ENCODE data around the gene C18orf32.
"Not testable (repeated sequence)": the region's sequence is repeated elsewhere in the genome, so short reads cannot be mapped to it uniquely, and the experiment has no call there.

The C18orf32 gene

DNA sequence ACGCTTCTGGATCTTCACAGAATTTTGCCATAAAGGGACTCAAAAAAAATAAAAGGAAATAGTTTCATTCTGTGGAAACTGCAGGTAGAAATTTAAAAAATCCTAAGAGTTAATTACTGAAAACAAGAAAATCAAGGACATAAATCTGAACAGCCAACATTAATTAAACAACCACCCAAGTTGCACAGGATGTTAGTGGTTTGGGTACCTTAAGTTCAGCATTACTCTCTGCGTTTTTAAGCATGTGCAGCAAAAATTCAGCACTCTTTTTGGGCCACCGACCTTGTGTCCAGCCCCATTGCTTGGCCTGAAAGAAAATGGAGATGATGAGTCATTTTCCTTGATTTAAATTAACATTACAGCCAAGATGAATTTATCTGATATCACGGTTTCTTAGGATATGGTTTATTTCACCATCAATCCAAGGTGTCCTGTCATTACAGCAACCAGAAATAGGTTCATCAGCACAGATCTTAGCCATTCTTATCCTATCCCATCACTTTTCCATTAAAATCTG lies 3.3 kb upstream of the C18orf32 start:
- Mint-ChIP-seq H3K27ac (peak overlapping the region; percentile 99), H3K4me1 (ENCODE audit: low read depth) (peaks cover 53% of the 10 kb centered on the region), H3K36me3 (peaks cover 28% of the 10 kb centered on the region), H3K9me3 (ENCODE audit: low read depth) (no peaks in the 10 kb centered on the region), H3K27me3 (no peaks in the 10 kb centered on the region), H3K4me3 (peak overlapping the region; percentile 96)

DNA sequence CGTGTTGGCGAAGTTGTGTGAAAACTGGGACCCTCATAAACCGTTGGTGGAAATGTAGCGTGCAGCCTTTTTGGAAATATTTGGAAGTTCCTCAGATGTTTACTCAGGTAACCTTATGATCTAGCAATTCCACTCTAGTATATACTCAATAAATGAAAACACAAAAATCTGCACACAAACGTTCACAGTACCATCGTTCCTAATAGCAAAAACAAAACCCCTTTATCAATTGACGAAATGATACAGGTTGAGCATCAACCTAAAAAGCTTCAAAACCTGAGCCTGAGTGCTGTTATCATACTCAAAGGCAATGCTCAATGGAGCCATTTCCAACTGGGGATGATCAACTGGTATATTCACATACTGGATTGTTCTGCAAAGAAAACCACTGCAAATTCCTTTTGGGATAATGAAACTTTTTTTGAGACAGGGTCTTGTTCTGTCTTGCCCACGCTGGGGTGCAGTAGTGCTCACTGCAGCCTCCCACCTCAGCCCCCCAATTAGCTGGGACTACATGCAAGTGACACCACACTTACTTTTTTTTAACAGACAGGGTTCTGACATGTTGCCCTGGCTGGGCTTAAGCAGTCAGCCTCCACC lies 777 bp upstream of the C18orf32 start:
- Mint-ChIP-seq H3K27ac (peak overlapping the region; percentile 96), H3K36me3 (peaks cover 28% of the 10 kb centered on the region), H3K4me3 (peak overlapping the region; percentile 96), H3K9me3 (ENCODE audit: low read depth) (no peaks in the 10 kb centered on the region), H3K4me1 (ENCODE audit: low read depth) (peaks cover 65% of the 10 kb centered on the region), H3K27me3 (no peaks in the 10 kb centered on the region)

DNA sequence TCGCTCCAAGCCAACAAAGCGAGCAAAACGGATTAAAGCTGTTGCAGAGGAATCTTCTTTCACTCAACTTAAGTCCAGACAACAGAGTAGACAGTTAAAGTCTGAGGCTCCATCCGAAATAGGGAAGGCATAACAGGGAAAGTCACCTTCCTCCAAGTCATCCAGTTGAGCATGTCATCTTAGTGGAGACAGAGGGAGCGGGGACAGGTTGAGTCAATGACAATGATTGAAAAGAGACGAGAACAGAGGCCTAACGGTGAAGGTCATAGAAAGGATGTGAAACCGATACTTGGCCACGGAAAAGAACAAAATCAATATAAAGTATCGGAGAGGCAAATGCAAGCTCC lies 455 bp downstream of the C18orf32 start:
- no peaks in the 10 kb centered on the region for H3K27me3 Mint-ChIP-seq
- H3K36me3 Mint-ChIP-seq: peaks cover 28% of the 10 kb centered on the region
- H3K4me3 Mint-ChIP-seq: peak overlapping the region; percentile 96
- H3K9me3 Mint-ChIP-seq (ENCODE audit: low read depth): no peaks in the 10 kb centered on the region
- H3K27ac Mint-ChIP-seq: peak overlapping the region; percentile 96
- peaks cover 68% of the 10 kb centered on the region for H3K4me1 Mint-ChIP-seq (ENCODE audit: low read depth)

DNA sequence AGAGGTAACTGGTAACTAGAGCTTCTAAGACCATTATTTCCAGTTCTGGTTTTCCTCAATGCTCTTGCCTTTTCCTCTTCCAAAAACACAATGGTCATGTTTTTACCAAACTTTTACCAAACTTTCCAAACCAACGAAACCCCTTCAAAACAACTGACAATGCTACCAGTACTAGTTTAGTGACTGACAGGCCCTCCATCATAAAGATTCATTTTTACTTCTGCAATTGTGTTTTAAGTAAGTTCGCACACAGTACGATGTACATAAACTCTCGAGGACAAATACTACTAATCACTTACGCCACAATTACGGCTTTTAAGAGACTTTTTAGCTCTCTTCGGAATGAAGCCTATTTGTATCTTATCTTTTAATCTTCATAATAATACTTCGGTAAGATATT lies 900 bp downstream of the C18orf32 start:
- peaks cover 25% of the 10 kb centered on the region for H3K36me3 Mint-ChIP-seq
- H3K4me3 Mint-ChIP-seq: peak overlapping the region; percentile 96
- peaks cover 65% of the 10 kb centered on the region for H3K4me1 Mint-ChIP-seq (ENCODE audit: low read depth)

DNA sequence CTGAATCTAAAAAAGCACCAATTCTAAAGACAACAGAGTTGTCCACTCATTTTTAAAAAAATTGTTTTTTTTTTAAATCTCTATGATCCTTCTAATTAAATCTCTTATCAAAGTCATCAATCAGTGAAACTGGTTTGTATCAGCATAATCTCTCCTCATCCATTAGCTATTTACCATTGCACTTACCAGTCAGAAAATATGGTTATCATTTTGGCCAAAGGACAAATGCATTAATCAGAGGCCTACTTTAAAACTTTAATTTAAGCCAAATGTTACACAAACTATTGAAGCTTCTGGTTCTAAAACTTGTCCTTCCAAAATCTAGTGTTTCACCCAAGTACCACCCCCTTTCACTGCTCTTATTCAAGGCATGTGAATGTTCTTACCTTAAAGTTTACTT lies 3.8 kb downstream of the C18orf32 start:
- peaks cover 42% of the 10 kb centered on the region for H3K4me1 Mint-ChIP-seq (ENCODE audit: low read depth)
- no peaks in the 10 kb centered on the region for H3K9me3 Mint-ChIP-seq (ENCODE audit: low read depth)
- H3K27me3 Mint-ChIP-seq: no peaks in the 10 kb centered on the region
- H3K4me3 Mint-ChIP-seq: no peak overlapping the region
- peak overlapping the region; percentile 28 for H3K27ac Mint-ChIP-seq
- H3K36me3 Mint-ChIP-seq: peaks cover 10% of the 10 kb centered on the region

More for the DNA sequence above, 900 bp downstream of the C18orf32 start:
- Mint-ChIP-seq H3K9me3 (ENCODE audit: low read depth) (no peaks in the 10 kb centered on the region), H3K27me3 (no peaks in the 10 kb centered on the region), H3K27ac (peak overlapping the region; percentile 96)

DNA sequence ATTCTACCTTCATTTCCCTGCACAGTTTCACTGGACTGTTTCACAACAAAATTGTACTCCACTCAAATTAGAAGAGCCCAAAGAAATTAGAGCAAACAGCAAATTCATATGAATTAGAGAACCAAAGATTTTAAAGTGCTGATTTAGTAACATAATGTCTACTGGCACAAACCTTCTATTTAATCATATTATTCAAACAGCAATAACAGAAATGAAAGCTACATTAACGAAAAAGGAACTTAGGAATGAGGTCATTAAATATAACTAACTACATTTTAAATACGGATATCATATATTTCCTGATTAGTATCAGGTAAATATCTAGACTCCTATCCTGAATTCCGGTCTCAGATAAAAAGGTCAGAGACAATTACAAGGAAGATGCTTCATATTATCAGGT lies 5.1 kb downstream of the C18orf32 start:
- no peaks in the 10 kb centered on the region for H3K27me3 Mint-ChIP-seq
- H3K4me1 Mint-ChIP-seq (ENCODE audit: low read depth): peaks cover 32% of the 10 kb centered on the region
- peak overlapping the region; percentile 31 for H3K27ac Mint-ChIP-seq
- H3K36me3 Mint-ChIP-seq: peaks cover 8% of the 10 kb centered on the region
- H3K4me3 Mint-ChIP-seq: no peak overlapping the region
- H3K9me3 Mint-ChIP-seq (ENCODE audit: low read depth): no peaks in the 10 kb centered on the region

DNA sequence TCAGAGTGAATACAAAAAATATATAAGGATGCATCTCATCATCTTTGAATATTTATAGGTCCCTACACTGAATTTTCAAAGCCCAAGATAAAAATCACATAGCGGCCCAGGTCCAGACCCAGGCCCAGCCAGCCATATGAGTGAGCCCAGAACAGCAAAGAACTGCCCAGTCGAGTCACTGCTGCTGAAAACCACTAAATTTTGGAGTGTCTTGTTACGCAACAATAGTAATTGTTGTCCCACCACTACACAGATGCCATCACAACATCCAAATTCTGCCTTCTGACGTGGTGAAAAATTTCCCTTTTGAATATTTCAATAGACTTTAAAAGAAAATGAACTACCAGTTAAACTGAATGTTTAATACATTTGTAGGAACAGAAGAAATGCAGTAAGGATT lies 5.7 kb downstream of the C18orf32 start:
- H3K27me3 Mint-ChIP-seq: no peaks in the 10 kb centered on the region
- no peak overlapping the region for H3K27ac Mint-ChIP-seq
- peaks cover 8% of the 10 kb centered on the region for H3K36me3 Mint-ChIP-seq
- no peak overlapping the region for H3K4me3 Mint-ChIP-seq
- H3K9me3 Mint-ChIP-seq (ENCODE audit: low read depth): no peaks in the 10 kb centered on the region
- peaks cover 33% of the 10 kb centered on the region for H3K4me1 Mint-ChIP-seq (ENCODE audit: low read depth)

DNA sequence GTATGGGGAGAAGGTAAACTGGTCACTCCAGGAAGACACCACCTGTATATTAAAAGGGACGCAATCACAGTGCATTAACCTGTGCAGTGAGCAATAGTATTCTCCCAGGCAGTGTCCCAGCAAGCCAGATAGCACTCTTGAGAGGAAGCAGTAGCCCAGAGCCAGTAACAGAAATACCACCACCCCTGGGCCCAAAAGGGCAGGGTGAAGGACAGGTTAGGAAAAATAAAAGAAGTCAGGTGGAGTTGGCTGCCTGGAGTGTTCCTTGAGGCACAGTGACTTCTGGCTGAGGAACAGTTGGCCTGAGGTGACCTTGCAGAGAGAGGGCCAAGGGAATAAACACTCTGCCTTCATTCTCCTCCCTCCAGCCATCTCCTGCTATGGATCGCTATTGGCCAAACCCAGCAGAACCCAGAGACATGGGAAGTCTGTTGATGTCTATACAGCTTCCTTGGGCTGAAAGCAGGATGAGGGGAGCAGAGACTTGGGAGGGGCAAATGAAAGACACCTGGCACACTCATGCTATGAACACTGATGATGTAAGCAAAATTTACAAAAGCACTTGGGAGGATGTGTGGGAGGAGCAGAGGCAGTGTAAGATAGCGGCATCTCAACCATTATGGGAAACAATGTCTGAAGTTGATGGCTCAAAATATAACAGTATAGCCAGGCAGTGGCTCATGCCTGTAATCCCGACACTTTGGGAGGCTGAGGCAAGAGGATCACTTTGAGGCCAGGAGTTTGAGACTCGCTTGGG lies 7.5 kb downstream of the C18orf32 start:
- H3K27ac Mint-ChIP-seq: peak overlapping the region; percentile 55
- no peaks in the 10 kb centered on the region for H3K9me3 Mint-ChIP-seq (ENCODE audit: low read depth)
- peaks cover 8% of the 10 kb centered on the region for H3K36me3 Mint-ChIP-seq
- no peaks in the 10 kb centered on the region for H3K27me3 Mint-ChIP-seq
- peaks cover 22% of the 10 kb centered on the region for H3K4me1 Mint-ChIP-seq (ENCODE audit: low read depth)
- H3K4me3 Mint-ChIP-seq: no peak overlapping the region

DNA sequence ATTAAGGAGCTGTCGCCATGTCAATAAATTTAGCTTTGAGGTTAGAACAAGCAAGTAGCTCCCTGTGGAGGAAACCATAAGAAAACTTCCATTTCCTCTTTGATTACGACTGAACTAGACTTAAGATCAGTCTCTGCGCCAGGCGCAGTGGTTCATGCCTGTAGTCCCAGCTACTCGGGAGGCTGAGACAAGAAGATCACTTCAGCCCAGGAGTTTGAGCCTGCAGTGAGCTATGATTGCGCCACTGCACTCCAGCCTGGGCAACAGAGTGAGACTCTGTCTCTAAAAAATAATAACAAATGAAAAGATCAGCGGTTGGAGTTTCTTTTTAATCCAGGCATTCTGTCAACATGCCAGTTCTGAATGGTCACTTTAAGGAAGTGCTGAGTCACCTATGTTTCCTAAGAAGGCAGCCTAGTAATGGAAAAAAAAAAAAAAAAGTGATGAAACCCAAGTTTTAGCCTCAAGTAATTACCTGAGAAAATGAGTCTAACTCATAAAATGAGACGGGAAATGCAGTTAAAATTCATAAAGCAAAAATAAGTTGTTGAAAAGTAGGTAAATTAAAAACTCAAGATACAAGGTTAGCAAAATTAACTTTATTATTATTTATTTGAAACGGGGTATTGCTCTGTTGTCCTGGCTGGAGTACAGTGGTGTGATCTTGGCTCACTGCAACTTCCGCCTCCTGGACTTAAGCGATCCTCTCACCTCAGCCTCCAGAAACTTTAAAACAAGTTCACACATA lies 10.2 kb downstream of the C18orf32 start:
- H3K9me3 Mint-ChIP-seq (ENCODE audit: low read depth): no peaks in the 10 kb centered on the region
- no peaks in the 10 kb centered on the region for H3K27me3 Mint-ChIP-seq
- H3K36me3 Mint-ChIP-seq: peaks cover 8% of the 10 kb centered on the region
- no peak overlapping the region for H3K4me3 Mint-ChIP-seq
- peaks cover 11% of the 10 kb centered on the region for H3K4me1 Mint-ChIP-seq (ENCODE audit: low read depth)
- H3K27ac Mint-ChIP-seq: peak overlapping the region; percentile 16

DNA sequence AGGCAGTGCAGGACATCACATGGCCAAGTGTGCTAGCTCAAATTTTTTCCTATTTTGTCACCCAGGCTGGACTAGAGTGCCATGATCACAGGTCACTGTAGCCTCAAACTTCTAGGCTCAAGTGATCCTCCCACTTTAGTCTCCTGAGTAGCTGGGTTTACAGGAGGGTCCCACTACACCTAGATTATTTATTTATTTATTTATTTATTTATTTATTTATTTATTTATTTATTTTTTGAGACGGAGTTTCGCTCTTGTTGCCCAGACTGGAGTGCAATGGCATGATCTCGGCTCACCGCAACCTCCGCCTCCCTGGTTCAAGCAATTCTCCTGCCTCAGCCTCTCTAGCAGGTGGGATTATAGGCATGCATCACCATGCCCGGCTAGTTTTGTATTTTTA lies 12.1 kb downstream of the C18orf32 start:
- H3K27me3 Mint-ChIP-seq; H3K36me3 Mint-ChIP-seq; H3K27ac Mint-ChIP-seq; H3K9me3 Mint-ChIP-seq (ENCODE audit: low read depth); H3K4me1 Mint-ChIP-seq (ENCODE audit: low read depth); H3K4me3 Mint-ChIP-seq: not testable (repeated sequence)

DNA sequence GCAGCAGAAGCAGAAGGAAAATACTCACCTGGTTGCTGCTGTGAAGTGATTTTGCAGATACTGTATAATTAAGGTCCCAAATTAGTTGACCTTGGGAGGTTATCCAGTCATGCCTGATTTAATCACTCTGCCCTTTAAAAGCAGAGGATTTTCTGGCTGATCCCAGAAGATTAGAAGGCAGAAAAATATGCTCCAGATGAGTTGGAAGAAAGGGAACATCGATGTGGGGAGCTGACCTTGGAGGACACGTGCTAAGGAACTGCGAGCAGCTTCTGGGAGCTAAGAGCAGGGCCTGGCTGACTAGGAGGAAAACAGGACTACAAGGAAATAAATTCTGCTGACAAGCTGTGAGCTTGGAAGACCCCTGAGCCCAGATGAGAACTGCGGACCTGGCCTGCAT lies 13.3 kb downstream of the C18orf32 start:
- Mint-ChIP-seq H3K27ac (no peak overlapping the region), H3K4me1 (ENCODE audit: low read depth) (peaks cover 6% of the 10 kb centered on the region)

DNA sequence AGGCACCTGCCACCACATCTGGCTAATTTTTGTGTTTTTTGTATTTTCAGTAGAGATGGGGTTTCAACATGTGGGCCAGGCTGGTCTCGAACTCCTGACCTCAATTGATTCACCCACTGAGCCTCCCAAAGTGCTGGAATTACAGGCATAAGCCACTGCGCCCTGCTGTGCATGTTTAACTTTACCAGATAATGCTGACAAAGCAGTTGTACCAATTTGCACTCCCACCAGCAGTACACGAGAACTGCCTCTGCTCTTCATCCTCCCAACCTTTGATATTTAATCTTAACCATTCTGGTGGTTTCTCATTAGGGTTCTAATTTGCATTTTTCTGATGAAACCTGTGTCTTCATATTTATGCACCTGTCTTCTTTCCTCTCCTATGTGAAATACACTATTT lies 14.6 kb downstream of the C18orf32 start:
- Mint-ChIP-seq H3K4me1 (ENCODE audit: low read depth) (peaks cover 6% of the 10 kb centered on the region), H3K36me3 (no peaks in the 10 kb centered on the region), H3K27ac (no peak overlapping the region), H3K9me3 (ENCODE audit: low read depth) (no peaks in the 10 kb centered on the region), H3K27me3 (no peaks in the 10 kb centered on the region), H3K4me3 (no peak overlapping the region)

More for the DNA sequence above, 13.3 kb downstream of the C18orf32 start:
- Mint-ChIP-seq H3K36me3 (no peaks in the 10 kb centered on the region), H3K4me3 (no peak overlapping the region), H3K27me3 (no peaks in the 10 kb centered on the region), H3K9me3 (ENCODE audit: low read depth) (no peaks in the 10 kb centered on the region)

DNA sequence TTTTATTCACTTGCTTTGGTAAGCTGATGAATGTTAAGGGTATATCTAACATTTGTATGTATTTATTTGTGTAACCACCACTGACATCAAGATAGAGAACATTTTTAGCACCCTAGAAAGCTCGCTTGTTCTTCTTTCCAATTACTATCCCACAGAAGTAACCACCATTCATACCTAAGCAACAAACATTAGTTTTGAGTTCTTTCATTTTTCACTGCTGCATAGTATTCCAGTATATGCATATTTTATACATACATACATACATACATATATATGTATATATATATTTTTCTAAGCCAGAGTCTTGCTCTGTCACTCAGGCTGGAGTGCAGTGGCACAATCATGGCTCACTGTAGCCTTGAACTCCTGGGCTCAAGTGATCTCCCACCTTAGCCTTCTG lies 15.5 kb downstream of the C18orf32 start:
- H3K9me3 Mint-ChIP-seq (ENCODE audit: low read depth): no peaks in the 10 kb centered on the region
- no peaks in the 10 kb centered on the region for H3K36me3 Mint-ChIP-seq
- no peak overlapping the region for H3K4me3 Mint-ChIP-seq
- peaks cover 1% of the 10 kb centered on the region for H3K4me1 Mint-ChIP-seq (ENCODE audit: low read depth)
- H3K27me3 Mint-ChIP-seq: no peaks in the 10 kb centered on the region
- no peak overlapping the region for H3K27ac Mint-ChIP-seq

DNA sequence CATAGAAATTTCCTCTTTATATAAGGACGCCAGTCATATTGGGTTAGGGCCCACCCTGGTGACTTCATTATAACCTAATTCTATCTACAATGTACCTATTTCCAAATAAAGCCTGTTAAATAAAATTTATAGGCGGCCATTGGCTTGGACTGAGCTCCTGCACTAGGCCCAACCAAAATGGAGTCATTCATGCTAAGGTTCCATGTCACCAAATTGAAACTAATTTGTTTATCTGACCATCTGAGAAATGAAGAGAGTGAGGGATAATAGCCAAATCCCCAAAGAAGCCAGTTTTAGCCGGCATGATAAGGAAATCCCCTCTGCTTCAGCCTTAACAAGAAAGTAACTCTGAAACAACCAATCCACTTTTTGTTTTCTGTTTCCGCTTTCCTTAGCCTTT lies 19.4 kb downstream of the C18orf32 start:
- H3K9me3 Mint-ChIP-seq (ENCODE audit: low read depth): no peaks in the 10 kb centered on the region
- H3K27ac Mint-ChIP-seq: no peak overlapping the region
- no peaks in the 10 kb centered on the region for H3K27me3 Mint-ChIP-seq
- H3K4me3 Mint-ChIP-seq: no peak overlapping the region
- no peaks in the 10 kb centered on the region for H3K36me3 Mint-ChIP-seq
- H3K4me1 Mint-ChIP-seq (ENCODE audit: low read depth): no peaks in the 10 kb centered on the region

DNA sequence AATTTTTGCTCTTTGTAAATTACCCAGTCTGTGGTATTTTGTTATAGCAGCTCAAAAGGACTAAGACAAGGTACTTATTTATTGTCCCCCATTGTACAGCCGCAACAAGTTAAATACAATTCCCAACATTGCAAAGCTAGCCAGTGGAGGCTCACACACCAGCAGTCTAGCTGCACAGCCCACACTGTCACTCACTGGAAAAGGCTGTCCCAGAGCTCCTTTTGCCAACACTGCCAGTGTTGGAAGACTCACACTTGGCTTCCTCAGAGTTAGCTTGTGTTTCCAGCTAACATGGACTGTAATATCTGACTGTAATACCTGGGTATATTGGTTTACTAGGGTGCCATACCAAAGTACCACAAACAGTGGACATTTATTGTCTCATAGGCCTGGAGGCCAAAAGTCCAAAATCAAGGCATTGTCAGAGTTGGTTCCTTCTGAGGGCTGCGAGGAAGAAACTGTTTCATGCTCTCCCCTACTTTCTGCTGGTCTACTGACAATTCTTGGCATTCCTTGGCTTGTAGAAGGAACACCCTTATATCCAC lies 19.9 kb downstream of the C18orf32 start:
- no peaks in the 10 kb centered on the region for H3K4me1 Mint-ChIP-seq (ENCODE audit: low read depth)
- no peaks in the 10 kb centered on the region for H3K9me3 Mint-ChIP-seq (ENCODE audit: low read depth)
- no peak overlapping the region for H3K27ac Mint-ChIP-seq
- no peaks in the 10 kb centered on the region for H3K27me3 Mint-ChIP-seq
- no peaks in the 10 kb centered on the region for H3K36me3 Mint-ChIP-seq
- no peak overlapping the region for H3K4me3 Mint-ChIP-seq

All from activated naive CD8-positive, alpha-beta T cell (primary cell).